ENCODE results near the gene BABAM2.

DNA sequence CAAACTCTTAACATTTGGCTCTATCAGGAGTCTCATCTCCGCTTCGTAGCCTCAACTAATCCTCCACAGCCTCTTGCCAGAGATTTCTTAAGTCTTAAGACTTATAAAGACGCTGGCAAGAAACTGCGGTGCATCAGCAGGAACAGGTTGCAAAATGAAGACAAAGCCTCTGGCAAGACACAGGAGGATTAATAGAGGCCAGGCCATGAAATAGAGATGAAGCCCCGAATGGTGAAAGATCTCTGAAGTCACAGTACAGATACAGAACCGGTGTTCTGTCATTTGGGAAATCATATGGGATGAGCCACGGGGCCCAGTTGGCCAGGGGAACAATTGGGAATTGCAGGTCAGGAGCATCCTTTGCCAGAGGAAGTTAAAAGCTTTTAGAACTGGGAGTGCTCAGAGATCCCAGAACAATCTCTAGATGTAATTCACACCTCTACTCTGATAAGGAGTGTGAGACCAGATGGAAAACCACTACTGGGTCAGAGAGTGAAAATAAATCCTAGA lies 311.2 kb downstream of the BABAM2 start:
- TF ChIP-seq, protein P1, sequence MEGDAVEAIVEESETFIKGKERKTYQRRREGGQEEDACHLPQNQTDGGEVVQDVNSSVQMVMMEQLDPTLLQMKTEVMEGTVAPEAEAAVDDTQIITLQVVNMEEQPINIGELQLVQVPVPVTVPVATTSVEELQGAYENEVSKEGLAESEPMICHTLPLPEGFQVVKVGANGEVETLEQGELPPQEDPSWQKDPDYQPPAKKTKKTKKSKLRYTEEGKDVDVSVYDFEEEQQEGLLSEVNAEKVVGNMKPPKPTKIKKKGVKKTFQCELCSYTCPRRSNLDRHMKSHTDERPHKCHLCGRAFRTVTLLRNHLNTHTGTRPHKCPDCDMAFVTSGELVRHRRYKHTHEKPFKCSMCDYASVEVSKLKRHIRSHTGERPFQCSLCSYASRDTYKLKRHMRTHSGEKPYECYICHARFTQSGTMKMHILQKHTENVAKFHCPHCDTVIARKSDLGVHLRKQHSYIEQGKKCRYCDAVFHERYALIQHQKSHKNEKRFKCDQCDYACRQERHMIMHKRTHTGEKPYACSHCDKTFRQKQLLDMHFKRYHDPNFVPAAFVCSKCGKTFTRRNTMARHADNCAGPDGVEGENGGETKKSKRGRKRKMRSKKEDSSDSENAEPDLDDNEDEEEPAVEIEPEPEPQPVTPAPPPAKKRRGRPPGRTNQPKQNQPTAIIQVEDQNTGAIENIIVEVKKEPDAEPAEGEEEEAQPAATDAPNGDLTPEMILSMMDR (conservative IDR thresholded peaks at IDR 0.05; ENCODE audit: low read depth, low read length): no peak
- no peak for TF ChIP-seq CEBPB (IDR thresholded peaks at IDR 0.05; ENCODE audit: low read depth, low read length)
- no peak for TF ChIP-seq RFX5 (IDR thresholded peaks at IDR 0.05; ENCODE audit: low read depth, low read length)
- no peak for TF ChIP-seq POLR2A (IDR thresholded peaks at IDR 0.05; ENCODE audit: low read depth, low read length)
- TF ChIP-seq MXI1 (IDR thresholded peaks at IDR 0.05; ENCODE audit: borderline replicate concordance, low read depth, low read length): no peak
- no peak for TF ChIP-seq NFE2L2 (IDR thresholded peaks at IDR 0.05; ENCODE audit: low read depth, low read length)
- no peak for TF ChIP-seq FOS (IDR thresholded peaks at IDR 0.05; ENCODE audit: low read depth, low read length)
- no peak for TF ChIP-seq RAD21 (IDR thresholded peaks at IDR 0.05; ENCODE audit: low read length)
- TF ChIP-seq, protein P2, sequence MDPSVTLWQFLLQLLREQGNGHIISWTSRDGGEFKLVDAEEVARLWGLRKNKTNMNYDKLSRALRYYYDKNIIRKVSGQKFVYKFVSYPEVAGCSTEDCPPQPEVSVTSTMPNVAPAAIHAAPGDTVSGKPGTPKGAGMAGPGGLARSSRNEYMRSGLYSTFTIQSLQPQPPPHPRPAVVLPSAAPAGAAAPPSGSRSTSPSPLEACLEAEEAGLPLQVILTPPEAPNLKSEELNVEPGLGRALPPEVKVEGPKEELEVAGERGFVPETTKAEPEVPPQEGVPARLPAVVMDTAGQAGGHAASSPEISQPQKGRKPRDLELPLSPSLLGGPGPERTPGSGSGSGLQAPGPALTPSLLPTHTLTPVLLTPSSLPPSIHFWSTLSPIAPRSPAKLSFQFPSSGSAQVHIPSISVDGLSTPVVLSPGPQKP (IDR thresholded peaks at IDR 0.05; ENCODE audit: borderline replicate concordance, low read depth, low read length): no peak
- no peak for TF ChIP-seq BHLHE40 (IDR thresholded peaks at IDR 0.05; ENCODE audit: low read depth, low read length)
- TF ChIP-seq, protein P3, sequence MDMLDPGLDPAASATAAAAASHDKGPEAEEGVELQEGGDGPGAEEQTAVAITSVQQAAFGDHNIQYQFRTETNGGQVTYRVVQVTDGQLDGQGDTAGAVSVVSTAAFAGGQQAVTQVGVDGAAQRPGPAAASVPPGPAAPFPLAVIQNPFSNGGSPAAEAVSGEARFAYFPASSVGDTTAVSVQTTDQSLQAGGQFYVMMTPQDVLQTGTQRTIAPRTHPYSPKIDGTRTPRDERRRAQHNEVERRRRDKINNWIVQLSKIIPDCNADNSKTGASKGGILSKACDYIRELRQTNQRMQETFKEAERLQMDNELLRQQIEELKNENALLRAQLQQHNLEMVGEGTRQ (IDR thresholded peaks at IDR 0.05; ENCODE audit: low read depth, low read length): no peak
- no peak for TF ChIP-seq MAZ (IDR thresholded peaks at IDR 0.05; ENCODE audit: borderline replicate concordance, low read depth, low read length)
- TF ChIP-seq SMC3 (IDR thresholded peaks at IDR 0.05; ENCODE audit: low read depth, low read length): no peak
- TF ChIP-seq RCOR1 (IDR thresholded peaks at IDR 0.05; ENCODE audit: insufficient replicate concordance, low read length): no peak
